CD4-positive, alpha-beta T cell treated with Interleukin-21 for 1 hour (primary cell): ENCODE data around the gene PROM1.

Experiments
- DNase-seq: peaks from one replicate; pipeline ENCODE4 v3.0.0-alpha.2; 2020

Gene PROM1

GRCh38 chr4:16106956-16107355 lies 23.1 kb upstream of the PROM1 start:
- no peak for DNase-seq

GRCh38 chr4:16104520-16104919 lies 20.7 kb upstream of the PROM1 start:
- DNase-seq = no peak

GRCh38 chr4:16102356-16102755 lies 18.5 kb upstream of the PROM1 start:
- DNase-seq = no peak

- DNase-seq = no peak
These were observed 17.0 kb upstream of the PROM1 start for GRCh38 chr4:16100833-16101232.

GRCh38 chr4:16092682-16093319 lies 9.0 kb upstream of the PROM1 start:
- no peak for DNase-seq

GRCh38 chr4:16090096-16090705 lies 6.4 kb upstream of the PROM1 start:
- no peak for DNase-seq

- DNase-seq = no peak
These were observed 5.3 kb upstream of the PROM1 start for GRCh38 chr4:16089156-16089555.

GRCh38 chr4:16088601-16089000 lies 4.8 kb upstream of the PROM1 start:
- no peak for DNase-seq

- no peak for DNase-seq
These were observed 2.0 kb upstream of the PROM1 start for GRCh38 chr4:16085822-16086221.

GRCh38 chr4:16082426-16083240 lies 1.2 kb downstream of the PROM1 start:
- DNase-seq = no peak

- no peak for DNase-seq
These were observed 1.8 kb downstream of the PROM1 start for GRCh38 chr4:16082041-16082425.

- no peak for DNase-seq
These were observed 4.8 kb downstream of the PROM1 start for GRCh38 chr4:16079046-16079445.

GRCh38 chr4:16078195-16078760 lies 5.5 kb downstream of the PROM1 start:
- no peak for DNase-seq

- DNase-seq = no peak
These were observed 6.0 kb downstream of the PROM1 start for GRCh38 chr4:16077786-16078185.

GRCh38 chr4:16075975-16076757 lies 7.7 kb downstream of the PROM1 start:
- DNase-seq = no peak

GRCh38 chr4:16075061-16075460 lies 8.8 kb downstream of the PROM1 start:
- DNase-seq = no peak

GRCh38 chr4:16072168-16072567 lies 11.7 kb downstream of the PROM1 start:
- no peak for DNase-seq

- DNase-seq = no peak
These were observed 13.6 kb downstream of the PROM1 start for GRCh38 chr4:16070203-16070602.

GRCh38 chr4:16067515-16067914 lies 16.3 kb downstream of the PROM1 start:
- DNase-seq = no peak

GRCh38 chr4:16066586-16067128 lies 17.2 kb downstream of the PROM1 start:
- DNase-seq = no peak

- no peak for DNase-seq
These were observed 18.8 kb downstream of the PROM1 start for GRCh38 chr4:16065066-16065465.

- DNase-seq = no peak
These were observed 21.2 kb downstream of the PROM1 start for GRCh38 chr4:16062601-16063000.
